Adrenal gland (tissue), 5 donors: ENCODE data around the gene BLOC1S3.

Source experiments
- POLR2A ChIP-seq, 2 donors: fragments of 450-650 bp; IDR thresholded peaks; one replicate each; pipeline ENCODE4 v1.6.1; 2017; ENCODE audit warnings: antibody characterized with exemption in 2 of 2, mild to moderate bottlenecking in 2 of 2, moderate library complexity in 1 of 2
- TF ChIP-seq, protein P1 (sequence below), 6 experiments: fragments of 450-650 bp in 4 of 6; fragments of 200-600 bp in 2 of 6; sonication (generic) in 1 of 6; IDR thresholded peaks; 1 replicate in 5 of 6; 2 replicates in 1 of 6; pipeline versions ENCODE4 v1.5.1 to v1.8.0; 2016 to 2021; ENCODE audit warnings: antibody characterized with exemption in 6 of 6, mild to moderate bottlenecking in 2 of 6, moderate library complexity in 1 of 6
- donor health status: DM: no; HTN: no; CAD: no.

DNA sequence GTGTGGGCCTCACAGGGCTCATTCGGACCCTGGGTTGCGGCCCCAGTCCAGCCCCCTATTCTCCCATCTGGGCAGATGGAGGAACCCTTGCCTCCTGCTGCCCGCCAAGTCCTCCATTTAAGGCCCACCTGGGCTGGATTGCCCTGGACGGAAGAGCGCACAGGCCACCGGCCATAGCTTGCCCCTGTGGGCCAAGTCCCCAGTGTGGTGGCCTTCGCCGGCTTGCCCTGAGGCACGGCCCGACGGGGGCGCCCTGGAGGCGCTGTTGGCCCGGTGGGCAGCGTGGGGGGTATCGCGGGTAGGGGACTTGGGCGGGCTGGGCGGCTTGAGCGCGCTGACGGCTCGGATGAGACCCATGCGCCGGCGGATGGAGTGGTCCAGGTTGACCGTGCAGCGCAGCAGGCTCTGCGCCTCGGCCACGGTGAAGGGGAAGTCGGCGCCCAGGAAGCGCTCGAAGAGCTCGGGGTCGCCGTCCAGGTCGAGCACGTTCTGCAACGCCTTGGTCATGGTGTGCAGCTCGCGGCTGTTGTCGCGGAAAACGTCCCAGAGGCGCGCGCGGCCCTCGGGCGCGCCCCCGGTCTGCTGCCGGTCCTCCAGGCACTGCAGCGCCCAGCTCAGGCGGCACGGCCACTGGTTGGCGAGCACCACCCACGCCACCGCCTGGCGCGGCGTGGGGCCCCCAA lies 26.6 kb upstream of the BLOC1S3 start:
- TF ChIP-seq, protein P1, sequence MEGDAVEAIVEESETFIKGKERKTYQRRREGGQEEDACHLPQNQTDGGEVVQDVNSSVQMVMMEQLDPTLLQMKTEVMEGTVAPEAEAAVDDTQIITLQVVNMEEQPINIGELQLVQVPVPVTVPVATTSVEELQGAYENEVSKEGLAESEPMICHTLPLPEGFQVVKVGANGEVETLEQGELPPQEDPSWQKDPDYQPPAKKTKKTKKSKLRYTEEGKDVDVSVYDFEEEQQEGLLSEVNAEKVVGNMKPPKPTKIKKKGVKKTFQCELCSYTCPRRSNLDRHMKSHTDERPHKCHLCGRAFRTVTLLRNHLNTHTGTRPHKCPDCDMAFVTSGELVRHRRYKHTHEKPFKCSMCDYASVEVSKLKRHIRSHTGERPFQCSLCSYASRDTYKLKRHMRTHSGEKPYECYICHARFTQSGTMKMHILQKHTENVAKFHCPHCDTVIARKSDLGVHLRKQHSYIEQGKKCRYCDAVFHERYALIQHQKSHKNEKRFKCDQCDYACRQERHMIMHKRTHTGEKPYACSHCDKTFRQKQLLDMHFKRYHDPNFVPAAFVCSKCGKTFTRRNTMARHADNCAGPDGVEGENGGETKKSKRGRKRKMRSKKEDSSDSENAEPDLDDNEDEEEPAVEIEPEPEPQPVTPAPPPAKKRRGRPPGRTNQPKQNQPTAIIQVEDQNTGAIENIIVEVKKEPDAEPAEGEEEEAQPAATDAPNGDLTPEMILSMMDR (IDR thresholded peaks at IDR 0.05): no peak
- TF ChIP-seq POLR2A (IDR thresholded peaks at IDR 0.05): no peak
